GM12874 (cell line): Measurements from ENCODE around the gene SLC36A1.
A peak's percentile ranks its signal among the peaks of the same experiment; 100 is the strongest.

Experiments
- CTCF ChIP-seq: IDR thresholded peaks from 2 replicates; pipeline ENCODE4 v1.5.1; 2011; ENCODE audit warnings: low read depth, mild to moderate bottlenecking, control low read depth, low read length, moderate library complexity; ENCODE audit not compliant: insufficient read depth

The SLC36A1 gene

GRCh38 chr5:151499501-151500035 lies 52.2 kb downstream of the SLC36A1 start:
- no peak for TF ChIP-seq CTCF

GRCh38 chr5:151504006-151504405 lies 56.6 kb downstream of the SLC36A1 start:
- TF ChIP-seq CTCF: no peak

- TF ChIP-seq CTCF: no peak
Measured at GRCh38 chr5:151509231-151509630, 61.8 kb downstream of the SLC36A1 start.

- no peak for TF ChIP-seq CTCF
Measured at GRCh38 chr5:151509836-151510235, 62.4 kb downstream of the SLC36A1 start.

GRCh38 chr5:151517122-151517920 lies 69.9 kb downstream of the SLC36A1 start:
- TF ChIP-seq CTCF: no peak

- TF ChIP-seq CTCF: 0 out of 2 replicates have a peak, but pooled peaks have one; percentile 6
Measured at GRCh38 chr5:151520294-151520693, 72.9 kb downstream of the SLC36A1 start.

GRCh38 chr5:151522226-151522625 lies 74.8 kb downstream of the SLC36A1 start:
- no peak for TF ChIP-seq CTCF
